HCT116 (cell line): ENCODE results near the gene PPP6R3.

Source experiments
- CTCF ChIP-seq, 3 experiments: fragments of 200-600 bp in 1 of 3; sonication (generic) in 1 of 3; IDR thresholded peaks in 2 of 3; conservative IDR thresholded peaks in 1 of 3; 2 replicates each; pipeline ENCODE4 v1.5.1; 2012 to 2017; ENCODE audit warnings: low read depth in 2 of 3, low read length in 2 of 3, antibody characterized with exemption in 1 of 3, borderline replicate concordance in 1 of 3, control low read depth in 1 of 3, mild to moderate bottlenecking in 1 of 3, mixed read lengths in 1 of 3, mixed run types in 1 of 3, moderate library complexity in 1 of 3; ENCODE audit not compliant: insufficient read depth in 1 of 3
- EZH2phosphoT487 ChIP-seq: fragments of 200-600 bp; IDR thresholded peaks from 2 replicates; pipeline ENCODE4 v1.6.1; 2018; ENCODE audit warnings: antibody characterized with exemption, borderline replicate concordance
- POLR2A ChIP-seq: IDR thresholded peaks from 2 replicates; pipeline ENCODE4 v1.7.0; 2011; ENCODE audit warnings: borderline replicate concordance; ENCODE audit not compliant: insufficient read depth, insufficient read length; ENCODE audit errors: extremely low read depth
- SIN3A ChIP-seq: IDR thresholded peaks from 2 replicates; pipeline ENCODE4 v1.6.1; 2012; ENCODE audit warnings: low read depth
- TCF7L2 ChIP-seq: IDR thresholded peaks from 2 replicates; pipeline ENCODE4 v1.7.0; 2011; ENCODE audit warnings: borderline replicate concordance, inconsistent platforms; ENCODE audit not compliant: insufficient read depth, insufficient read length; ENCODE audit errors: extremely low read depth

- TF ChIP-seq EZH2phosphoT487 (no peak), CTCF (IDR thresholded peaks at IDR 0.05 in 2 of 3, conservative IDR thresholded peaks at IDR 0.05 in 1 of 3; ENCODE audit: borderline replicate concordance in 1 of 3, insufficient read depth in 1 of 3, low read depth in 2 of 3, low read length in 2 of 3) (no peak), TCF7L2 (no peak), SIN3A (no peak), POLR2A (no peak)
Observed at GRCh38 chr11:68517121-68517741, 56.7 kb downstream of the PPP6R3 start.
